HepG2 (cell line): Measurements from ENCODE around the gene GRHPR. TPM values are rescaled to one million over a fixed set of nuclear protein-coding genes. Genes with fewer than 3 reads are reported as not detected.

ENCODE experiments used
- polyA plus RNA-seq, 8 experiments: library from polyadenylated mRNA; depleted of rRNA in 3 of 8; stranded (reverse) in 7 of 8; unstranded in 1 of 8; fragments of >200 nt; fragmentation: Illumina TruSeq in 4 of 8; extraction: Trizol in 4 of 8; gene quantifications; 2 replicates each; pipeline versions ENCODE4 v1.2.1 to v1.2.3, GENCODE V29; 2011 to 2016; ENCODE audit warnings: low read depth in 4 of 8, missing spikeins in 1 of 8, mixed read lengths in 1 of 8; ENCODE audit not compliant: insufficient read depth in 1 of 8
- total RNA-seq, 5 experiments: library from RNA; depleted of rRNA; stranded (reverse); fragments of >200 nt; fragmentation: Illumina TruSeq; extraction: Trizol; gene quantifications; 2 replicates each; pipeline ENCODE4 v1.2.3, GENCODE V29; 2016; ENCODE audit warnings: low read depth in 1 of 5

The GRHPR gene
- total and polyA plus RNA-seq, 2 of the 13 experiments (the other 11 are each of a cell fraction or from before 2014, with no cell fraction given), result 113 to 115 TPM

Other genes with a start within 250 kb of the GRHPR start
- gene ZBTB5, start 42.8 kb downstream of the GRHPR start, total RNA-seq (2016; rRNA removed; fragmentation: Illumina TruSeq; extraction: Trizol), result 12.5 and 15.2 TPM in 2 replicates
- gene ZBTB5, start 42.8 kb downstream of the GRHPR start, polyA plus RNA-seq (2011; rRNA removed), result 19.7 and 20.5 TPM in 2 replicates
- gene POLR1E, start 63.3 kb downstream of the GRHPR start, total RNA-seq (2016; rRNA removed; fragmentation: Illumina TruSeq; extraction: Trizol), result 37.8 and 49.1 TPM in 2 replicates
- gene POLR1E, start 63.3 kb downstream of the GRHPR start, polyA plus RNA-seq (2011; rRNA removed), result 18.9 and 23.0 TPM in 2 replicates
- gene FBXO10, start 153.7 kb downstream of the GRHPR start, total RNA-seq (2016; rRNA removed; fragmentation: Illumina TruSeq; extraction: Trizol), result 2.8 and 3.1 TPM in 2 replicates
- 5.1 and 6.4 TPM in 2 replicates for gene FBXO10, start 153.7 kb downstream of the GRHPR start, polyA plus RNA-seq (2011; rRNA removed)
- 315 and 450 TPM in 2 replicates for gene TOMM5, start 169.9 kb downstream of the GRHPR start, total RNA-seq (2016; rRNA removed; fragmentation: Illumina TruSeq; extraction: Trizol)
- gene TOMM5, start 169.9 kb downstream of the GRHPR start, polyA plus RNA-seq (2011; rRNA removed), result 118 and 147 TPM in 2 replicates
- gene FRMPD1, start 228.3 kb downstream of the GRHPR start, total RNA-seq (2016; rRNA removed; fragmentation: Illumina TruSeq; extraction: Trizol), result not detected in 2 replicates
- gene FRMPD1, start 228.3 kb downstream of the GRHPR start, polyA plus RNA-seq (2011; rRNA removed), result not detected in 2 replicates